MM.1S (cell line): ENCODE results near the gene CABP2.
A peak's percentile ranks its signal among the peaks of the same experiment; 100 is the strongest.
"Not testable (repeated sequence)": the region's sequence is repeated elsewhere in the genome, so short reads cannot be mapped to it uniquely, and the experiment has no call there.

Experiments
- DNase-seq: peaks from one replicate; pipeline ENCODE4 v3.0.0-alpha.2; 2015
- H2AFZ ChIP-seq: fragments of 300-600 bp; sonication (generic); 2 replicates; pipeline ENCODE4 v1.6.0; 2016; ENCODE audit warnings: antibody characterized with exemption, low read length
- H3F3A ChIP-seq: fragments of 300-600 bp; sonication (generic); 2 replicates; pipeline ENCODE4 v1.6.1; 2016; ENCODE audit warnings: mild to moderate bottlenecking, antibody characterized with exemption, low read length, moderate library complexity, mixed read lengths; ENCODE audit not compliant: insufficient read depth
- H3K27ac ChIP-seq: fragments of 300-600 bp; sonication (generic); 2 replicates; pipeline ENCODE4 v1.5.1; 2016; ENCODE audit warnings: mild to moderate bottlenecking, low read length
- H3K27me3 ChIP-seq: fragments of 300-600 bp; sonication (generic); replicated peaks from 2 replicates; pipeline ENCODE4 v1.6.0; 2016; ENCODE audit warnings: low read length; ENCODE audit not compliant: insufficient read depth
- H3K36me3 ChIP-seq: fragments of 300-600 bp; sonication (generic); replicated peaks from 2 replicates; pipeline ENCODE4 v1.6.1; 2016; ENCODE audit warnings: mild to moderate bottlenecking, low read length, mixed read lengths; ENCODE audit not compliant: insufficient read depth
- H3K4me1 ChIP-seq: fragments of 300-600 bp; sonication (generic); 2 replicates; pipeline ENCODE4 v1.6.1; 2016; ENCODE audit warnings: low read length, mixed read lengths
- H3K4me2 ChIP-seq: fragments of 300-600 bp; sonication (generic); 2 replicates; pipeline ENCODE4 v1.6.0; 2016; ENCODE audit warnings: low read depth, low read length
- H3K4me3 ChIP-seq: fragments of 300-600 bp; sonication (generic); 2 replicates; pipeline ENCODE4 v1.5.1; 2016; ENCODE audit warnings: low read length, mixed read lengths
- H3K79me2 ChIP-seq: fragments of 300-600 bp; sonication (generic); 2 replicates; pipeline ENCODE4 v1.6.1; 2016; ENCODE audit warnings: mixed run types, low read length, mixed read lengths
- H3K9ac ChIP-seq: fragments of 300-600 bp; sonication (generic); 2 replicates; pipeline ENCODE4 v1.6.1; 2016; ENCODE audit warnings: low read length, mixed read lengths
- H3K9me2 ChIP-seq: fragments of 300-600 bp; sonication (generic); replicated peaks from 2 replicates; pipeline ENCODE4 v1.6.1; 2016; ENCODE audit warnings: mild to moderate bottlenecking, low read length, mixed read lengths; ENCODE audit not compliant: insufficient read depth
- H3K9me3 ChIP-seq: fragments of 300-600 bp; sonication (generic); replicated peaks from 2 replicates; pipeline ENCODE4 v1.6.1; 2016; ENCODE audit warnings: mild to moderate bottlenecking, low read length, mixed read lengths; ENCODE audit not compliant: insufficient read depth
- H4K20me1 ChIP-seq: fragments of 300-600 bp; sonication (generic); 2 replicates; pipeline ENCODE4 v1.6.1; 2016; ENCODE audit warnings: mild to moderate bottlenecking, low read length, moderate library complexity, mixed read lengths; ENCODE audit not compliant: insufficient read depth
- CTCF ChIP-seq: fragments of 300-600 bp; sonication (generic); IDR thresholded peaks from 2 replicates; pipeline ENCODE4 v1.5.1; 2016; ENCODE audit warnings: antibody characterized with exemption, low read length, mixed read lengths
- EZH2 ChIP-seq: fragments of 300-600 bp; sonication (generic); optimal IDR thresholded peaks from 2 replicates; pipeline ENCODE3; 2017; ENCODE audit warnings: low read depth, mild to moderate bottlenecking, antibody characterized with exemption, low read length, mixed read lengths
- EZH2phosphoT487 ChIP-seq: fragments of 300-600 bp; sonication (generic); IDR thresholded peaks from 2 replicates; pipeline ENCODE4 v1.6.1; 2018; ENCODE audit warnings: antibody characterized with exemption, low read length

Gene CABP2

GRCh38 chr11:67514116-67514515 lies 9.1 kb downstream of the CABP2 start:
- no peaks in the 10 kb centered on the region for H3K79me2 ChIP-seq

GRCh38 chr11:67511558-67511957 lies 11.7 kb downstream of the CABP2 start:
- H3K4me1 ChIP-seq, H3K36me3 ChIP-seq, H3K9ac ChIP-seq, H2AFZ ChIP-seq, H4K20me1 ChIP-seq, H3K27ac ChIP-seq, DNase-seq, H3K4me2 ChIP-seq, H3K4me3 ChIP-seq, H3K9me2 ChIP-seq, H3K9me3 ChIP-seq: not testable (repeated sequence)
- H3F3A ChIP-seq = peaks cover 11% of the 10 kb centered on the region
- peaks cover 10% of the 10 kb centered on the region for H3K79me2 ChIP-seq
- peaks cover 64% of the 10 kb centered on the region for H3K27me3 ChIP-seq

More at GRCh38 chr11:67514116-67514515, 9.1 kb downstream of the CABP2 start:
- H3K4me1 ChIP-seq = no peaks in the 10 kb centered on the region
- no peaks in the 10 kb centered on the region for H3K36me3 ChIP-seq
- H3K27me3 ChIP-seq = peaks cover 76% of the 10 kb centered on the region
- no peak overlapping the region for H3K27ac ChIP-seq
- H3F3A ChIP-seq = no peaks in the 10 kb centered on the region
- no peak overlapping the region for H2AFZ ChIP-seq
- no peaks in the 10 kb centered on the region for H3K9me3 ChIP-seq
- no peaks in the 10 kb centered on the region; the same call in 1 of the 2 replicates for H4K20me1 ChIP-seq
- H3K9me2 ChIP-seq = no peaks in the 10 kb centered on the region
- H3K4me2 ChIP-seq = no peak overlapping the region
- no peak for DNase-seq
- no peak overlapping the region for H3K9ac ChIP-seq
- no peak for TF ChIP-seq EZH2phosphoT487
- no peak for TF ChIP-seq CTCF
- TF ChIP-seq EZH2 = no peak
- H3K4me3 ChIP-seq = no peak overlapping the region

DNA sequence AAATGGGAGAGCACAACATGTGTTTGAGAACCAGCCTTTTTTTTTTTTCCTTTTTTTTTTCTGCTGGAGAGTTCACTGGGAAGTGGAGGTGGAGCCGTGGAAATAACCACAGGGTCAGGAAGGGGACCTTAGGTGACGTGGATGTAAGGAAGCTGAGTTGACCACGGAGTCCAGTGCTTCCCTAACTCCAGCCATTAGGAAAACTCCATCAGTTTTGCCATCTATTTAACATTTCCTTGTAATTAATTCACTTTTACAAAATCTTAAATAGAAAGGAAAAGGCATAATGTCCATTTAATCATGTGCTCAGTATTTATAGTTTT lies 13.3 kb downstream of the CABP2 start:
- H3K9ac ChIP-seq = no peak overlapping the region
- no peak for TF ChIP-seq CTCF
- no peak for TF ChIP-seq EZH2
- TF ChIP-seq EZH2phosphoT487 = no peak
- no peak overlapping the region for H3K4me3 ChIP-seq

DNA sequence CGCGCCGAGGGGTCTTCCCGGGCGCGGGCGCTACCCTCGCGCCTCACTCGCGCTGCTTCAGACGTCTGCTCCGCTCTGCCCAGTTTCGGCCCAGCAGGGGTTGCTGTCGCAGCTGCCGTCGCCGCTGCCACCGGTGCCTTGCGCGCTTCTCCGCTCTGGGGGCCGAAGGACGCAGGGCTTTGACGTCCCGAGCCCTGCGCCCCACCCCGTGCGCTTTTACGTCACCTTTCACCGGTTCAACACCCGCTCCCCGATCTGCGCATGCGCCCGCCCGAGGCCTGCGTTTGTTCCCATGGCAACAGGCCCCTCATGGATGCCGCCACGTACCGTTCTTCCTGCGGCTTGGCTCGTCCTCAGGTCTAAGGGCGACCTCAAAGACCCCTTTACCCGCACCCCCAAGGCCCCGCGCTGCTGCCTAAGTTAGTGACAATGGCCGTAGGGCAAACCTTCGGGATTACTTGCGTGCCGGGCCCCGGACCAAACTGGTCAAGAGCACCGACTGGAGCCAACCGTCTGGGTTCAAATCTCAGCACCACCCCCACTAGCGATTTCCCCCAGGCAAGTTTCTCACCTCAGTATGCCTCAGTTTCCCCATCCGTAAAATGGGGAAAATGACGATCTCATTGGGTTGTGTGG lies 14.6 kb downstream of the CABP2 start:
- TF ChIP-seq EZH2phosphoT487 (no peak), CTCF (no peak), EZH2 (no peak)
- Histone ChIP-seq H3F3A (peaks cover 14% of the 10 kb centered on the region), H4K20me1 (no peaks in the 10 kb centered on the region), H3K4me2 (peak overlapping the region; percentile 76), H3K27me3 (peaks cover 51% of the 10 kb centered on the region), H3K4me1 (peaks cover 20% of the 10 kb centered on the region), H3K4me3 (peak overlapping the region; percentile 75), H3K9me3 (no peaks in the 10 kb centered on the region), H3K27ac (peak overlapping the region; percentile 90), H2AFZ (peak overlapping the region; percentile 85), H3K36me3 (no peaks in the 10 kb centered on the region), H3K9me2 (no peaks in the 10 kb centered on the region), H3K79me2 (peaks cover 13% of the 10 kb centered on the region), H3K9ac (peak overlapping the region; percentile 93)
- DNase-seq = peak; percentile 98

More for the DNA sequence above, 13.3 kb downstream of the CABP2 start:
- Histone ChIP-seq H3K79me2 (peaks cover 13% of the 10 kb centered on the region), H3K9me3 (no peaks in the 10 kb centered on the region), H2AFZ (no peak overlapping the region), H3K9me2 (no peaks in the 10 kb centered on the region), H3K4me1 (peaks cover 20% of the 10 kb centered on the region), H4K20me1 (no peaks in the 10 kb centered on the region; the same call in 1 of the 2 replicates), H3K27ac (no peak overlapping the region), H3F3A (peaks cover 14% of the 10 kb centered on the region), H3K27me3 (peaks cover 53% of the 10 kb centered on the region), H3K36me3 (no peaks in the 10 kb centered on the region), H3K4me2 (no peak overlapping the region)
- no peak for DNase-seq
